WERI-Rb-1 (cell line): ENCODE results near the gene C8G.

Experiments used
- DNase-seq: peaks from one replicate; pipeline ENCODE4 v3.0.0-alpha.2; 2020
- H3K27ac ChIP-seq: fragments of 250-450 bp; sonication (Bioruptor Pico); 2 replicates; pipeline ENCODE4 v1.5.1; 2020; ENCODE audit warnings: mild to moderate bottlenecking, moderate library complexity
- H3K27me3 ChIP-seq: fragments of 250-450 bp; sonication (Bioruptor Pico); 2 replicates; pipeline ENCODE4 v1.5.1; 2021; ENCODE audit warnings: mild to moderate bottlenecking, low read depth, moderate library complexity; ENCODE audit not compliant: insufficient read depth, severe bottlenecking
- H3K36me3 ChIP-seq: fragments of 250-450 bp; sonication (Bioruptor Pico); 2 replicates; pipeline ENCODE4 v1.5.1; 2020; ENCODE audit warnings: mild to moderate bottlenecking, moderate library complexity
- H3K4me3 ChIP-seq: 2 replicates; pipeline ENCODE4 v1.5.1; 2011; ENCODE audit warnings: low read depth, mild to moderate bottlenecking, control low read depth, low read length
- H3K9me3 ChIP-seq: fragments of 250-450 bp; sonication (Bioruptor Pico); 2 replicates; pipeline ENCODE4 v1.5.1; 2021; ENCODE audit warnings: mild to moderate bottlenecking, moderate library complexity; ENCODE audit not compliant: severe bottlenecking
- TF ChIP-seq, protein P1 (sequence below): IDR thresholded peaks from 2 replicates; pipeline ENCODE4 v1.5.1; 2011; ENCODE audit warnings: low read depth, mild to moderate bottlenecking, control low read depth, inconsistent platforms, low read length

C8G gene

DNA sequence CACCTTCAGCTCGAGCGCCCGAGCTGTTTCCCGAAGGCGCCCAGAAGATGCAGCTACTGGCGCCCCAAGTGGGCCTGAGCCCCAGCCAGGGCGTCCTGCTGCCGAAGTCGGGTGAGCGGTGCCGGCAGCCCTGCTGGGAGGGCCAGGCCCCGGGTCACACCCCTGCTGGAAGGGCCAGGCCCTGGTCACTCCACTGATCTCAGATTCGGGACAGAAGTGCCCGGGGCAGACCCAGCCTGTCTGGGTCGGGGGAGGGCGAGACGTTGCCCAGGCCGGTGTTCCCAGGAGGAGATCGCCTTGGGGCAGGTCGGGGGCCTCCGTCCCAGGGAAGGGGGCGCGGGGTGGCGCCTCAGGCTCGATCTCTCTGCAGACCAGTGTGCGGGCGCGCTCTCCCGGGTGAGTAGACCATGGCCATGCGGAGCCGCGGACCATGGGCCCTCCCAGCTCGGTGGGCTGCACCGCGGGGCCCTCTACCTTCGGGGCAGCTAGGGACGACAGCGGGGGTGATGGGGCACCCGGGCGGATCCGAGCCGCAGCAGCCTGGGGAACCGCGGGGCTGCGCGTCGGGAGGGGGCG, 40.1 kb downstream of the C8G start:
- Histone ChIP-seq H3K9me3 (no peaks in the 10 kb centered on the region), H3K27ac (no peak overlapping the region), H3K4me3 (no peak overlapping the region), H3K36me3 (no peaks in the 10 kb centered on the region), H3K27me3 (no peaks in the 10 kb centered on the region)
- TF ChIP-seq, protein P1, sequence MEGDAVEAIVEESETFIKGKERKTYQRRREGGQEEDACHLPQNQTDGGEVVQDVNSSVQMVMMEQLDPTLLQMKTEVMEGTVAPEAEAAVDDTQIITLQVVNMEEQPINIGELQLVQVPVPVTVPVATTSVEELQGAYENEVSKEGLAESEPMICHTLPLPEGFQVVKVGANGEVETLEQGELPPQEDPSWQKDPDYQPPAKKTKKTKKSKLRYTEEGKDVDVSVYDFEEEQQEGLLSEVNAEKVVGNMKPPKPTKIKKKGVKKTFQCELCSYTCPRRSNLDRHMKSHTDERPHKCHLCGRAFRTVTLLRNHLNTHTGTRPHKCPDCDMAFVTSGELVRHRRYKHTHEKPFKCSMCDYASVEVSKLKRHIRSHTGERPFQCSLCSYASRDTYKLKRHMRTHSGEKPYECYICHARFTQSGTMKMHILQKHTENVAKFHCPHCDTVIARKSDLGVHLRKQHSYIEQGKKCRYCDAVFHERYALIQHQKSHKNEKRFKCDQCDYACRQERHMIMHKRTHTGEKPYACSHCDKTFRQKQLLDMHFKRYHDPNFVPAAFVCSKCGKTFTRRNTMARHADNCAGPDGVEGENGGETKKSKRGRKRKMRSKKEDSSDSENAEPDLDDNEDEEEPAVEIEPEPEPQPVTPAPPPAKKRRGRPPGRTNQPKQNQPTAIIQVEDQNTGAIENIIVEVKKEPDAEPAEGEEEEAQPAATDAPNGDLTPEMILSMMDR: no peak
- DNase-seq: no peak

DNA sequence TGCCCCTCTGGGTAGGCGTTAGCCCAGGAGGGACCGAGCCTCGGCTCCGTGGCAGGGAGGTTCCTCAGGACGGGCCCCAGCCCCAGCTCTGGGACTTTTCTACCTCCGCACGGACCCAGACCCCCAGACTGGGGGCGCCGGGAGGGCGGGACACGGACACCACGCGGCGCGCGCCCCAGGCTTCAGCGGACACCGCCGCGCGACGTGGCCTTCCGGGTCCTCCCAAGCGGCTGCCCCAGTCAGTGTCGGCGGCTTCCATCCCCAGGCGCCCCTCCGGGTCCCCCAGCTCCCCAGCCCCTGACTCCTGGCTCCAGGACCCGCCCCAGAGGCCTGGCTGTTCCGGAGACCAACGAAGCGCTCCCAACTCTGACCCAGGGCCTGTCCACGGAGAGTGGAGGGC, 40.8 kb downstream of the C8G start:
- TF ChIP-seq, protein P1: no peak
- no peaks in the 10 kb centered on the region for H3K36me3 ChIP-seq
- no peaks in the 10 kb centered on the region for H3K27me3 ChIP-seq
- no peak for DNase-seq
- no peak overlapping the region for H3K4me3 ChIP-seq
- H3K27ac ChIP-seq: no peak overlapping the region
- H3K9me3 ChIP-seq: peaks cover 4% of the 10 kb centered on the region

DNA sequence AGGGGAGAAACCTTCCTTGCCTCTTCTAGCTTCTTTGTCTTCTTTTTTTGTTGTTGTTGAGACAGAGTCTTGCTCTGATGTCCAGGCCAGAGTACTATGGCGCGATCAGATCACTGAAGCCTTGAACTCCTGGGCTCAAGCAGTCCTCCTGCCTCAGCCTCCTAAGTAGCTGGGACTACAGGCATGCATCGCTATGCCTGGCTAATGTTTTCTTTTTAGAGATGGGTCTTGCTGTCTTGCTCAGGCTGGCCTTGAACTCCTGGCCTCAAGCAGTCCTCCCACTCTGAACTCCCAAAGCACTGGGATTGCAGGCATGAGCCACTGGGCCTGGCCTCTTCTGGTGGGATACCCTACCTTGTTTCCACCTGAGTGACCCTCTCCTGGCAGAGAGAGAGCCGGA, 43.8 kb downstream of the C8G start:
- Histone ChIP-seq H3K27me3 (no peaks in the 10 kb centered on the region), H3K9me3 (peaks cover 4% of the 10 kb centered on the region), H3K27ac (no peak overlapping the region), H3K36me3 (peaks cover 8% of the 10 kb centered on the region), H3K4me3 (no peak overlapping the region)
- no peak for DNase-seq
- TF ChIP-seq, protein P1: no peak

DNA sequence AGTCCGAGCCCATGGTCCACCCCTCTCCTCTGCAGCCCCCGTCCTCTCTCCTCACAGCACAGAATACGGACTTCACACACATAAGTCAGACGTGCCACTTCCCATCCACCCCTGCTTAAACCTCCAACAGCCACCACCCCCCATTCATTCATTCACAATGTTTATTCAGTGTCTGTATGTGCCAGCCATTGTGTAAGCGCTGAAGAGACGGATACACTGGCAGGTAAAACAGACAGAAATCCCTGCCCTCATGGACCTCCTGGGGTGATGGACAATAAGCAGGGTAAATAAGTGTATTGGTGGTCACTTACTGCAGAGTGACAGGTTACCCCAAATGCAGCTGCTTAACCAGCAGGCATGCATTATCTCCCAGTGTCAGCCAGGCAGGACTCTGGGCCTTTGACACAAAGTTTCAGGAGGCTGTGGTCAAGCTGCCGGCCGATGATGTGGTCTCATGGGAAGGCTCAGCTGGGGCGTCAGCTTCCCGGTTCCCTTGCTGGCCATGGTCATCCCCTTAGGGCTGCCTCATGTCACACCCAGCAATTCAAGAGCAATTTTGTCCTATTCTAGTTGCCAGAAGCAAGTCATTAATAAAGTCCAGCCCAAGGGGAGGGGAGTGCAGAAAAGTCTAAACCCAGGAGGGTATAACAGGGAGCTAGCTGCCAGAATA, 45.3 kb downstream of the C8G start:
- no peaks in the 10 kb centered on the region for H3K27me3 ChIP-seq
- H3K4me3 ChIP-seq: no peak overlapping the region
- H3K36me3 ChIP-seq: peaks cover 20% of the 10 kb centered on the region
- TF ChIP-seq, protein P1: no peak
- H3K9me3 ChIP-seq: peaks cover 4% of the 10 kb centered on the region
- DNase-seq: no peak
- H3K27ac ChIP-seq: no peak overlapping the region

DNA sequence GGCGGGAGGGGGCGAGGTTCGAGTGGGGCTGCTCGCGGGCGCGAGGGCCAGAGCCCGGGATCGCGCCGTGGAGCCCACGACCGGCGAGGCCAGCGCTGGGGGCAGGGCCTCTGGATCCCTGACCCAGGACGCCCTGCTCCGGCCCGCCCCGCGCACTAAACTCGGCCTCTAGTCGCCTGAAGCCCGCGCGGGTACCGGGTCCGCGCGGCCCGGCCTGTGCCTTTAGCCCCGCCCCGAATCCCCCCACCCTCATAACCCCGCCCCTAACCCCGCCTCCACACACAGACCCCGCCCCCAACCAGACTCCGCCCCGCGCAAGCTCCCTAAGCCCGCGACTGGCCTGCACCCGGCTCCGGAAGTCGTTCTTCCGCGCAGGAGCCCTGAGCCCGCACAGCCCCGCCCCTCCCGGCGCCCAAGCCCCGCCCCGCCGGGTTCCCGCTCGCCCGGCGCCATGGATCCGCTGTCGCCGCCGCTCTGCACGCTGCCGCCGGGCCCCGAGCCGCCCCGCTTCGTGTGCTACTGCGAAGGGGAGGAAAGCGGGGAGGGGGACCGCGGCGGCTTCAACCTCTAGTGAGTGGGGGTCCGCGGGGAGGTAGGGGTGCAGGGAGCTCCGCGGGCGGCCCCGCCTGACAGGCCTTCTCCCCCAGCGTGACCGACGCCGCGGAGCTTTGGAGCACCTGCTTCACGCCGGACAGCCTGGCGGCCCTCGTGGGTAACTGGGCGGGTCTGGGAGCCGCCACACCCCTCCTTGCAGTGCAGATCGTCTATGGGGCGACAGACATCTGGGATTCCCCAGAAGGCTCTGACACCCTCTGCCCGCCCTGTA, 47.2 kb downstream of the C8G start, which contains the start of gene PAXX:
Gene PAXX, plus strand, starts transcription at position 430 of the 826 bp plus-strand sequence. Its CDS starts 22 bp downstream, at position 452.
- Histone ChIP-seq H3K4me3 (peak within 1 kb of the TSS; percentile 67), H3K36me3 (peaks cover 20% of the 10 kb centered on the region), H3K27ac (peak within 1 kb of the TSS; percentile 90), H3K27me3 (no peaks in the 10 kb centered on the region), H3K9me3 (peaks cover 4% of the 10 kb centered on the region)
- TF ChIP-seq, protein P1: no peak
- peak; percentile 91 for DNase-seq
